ENCODE data around the gene EVL. TPM values are rescaled to one million over a fixed set of nuclear protein-coding genes. Genes with fewer than 3 reads are reported as not detected.

The EVL gene
- total and polyA plus RNA-seq, 8 donors = 23.0 to 68.4 (median 41.3) TPM

DNA sequence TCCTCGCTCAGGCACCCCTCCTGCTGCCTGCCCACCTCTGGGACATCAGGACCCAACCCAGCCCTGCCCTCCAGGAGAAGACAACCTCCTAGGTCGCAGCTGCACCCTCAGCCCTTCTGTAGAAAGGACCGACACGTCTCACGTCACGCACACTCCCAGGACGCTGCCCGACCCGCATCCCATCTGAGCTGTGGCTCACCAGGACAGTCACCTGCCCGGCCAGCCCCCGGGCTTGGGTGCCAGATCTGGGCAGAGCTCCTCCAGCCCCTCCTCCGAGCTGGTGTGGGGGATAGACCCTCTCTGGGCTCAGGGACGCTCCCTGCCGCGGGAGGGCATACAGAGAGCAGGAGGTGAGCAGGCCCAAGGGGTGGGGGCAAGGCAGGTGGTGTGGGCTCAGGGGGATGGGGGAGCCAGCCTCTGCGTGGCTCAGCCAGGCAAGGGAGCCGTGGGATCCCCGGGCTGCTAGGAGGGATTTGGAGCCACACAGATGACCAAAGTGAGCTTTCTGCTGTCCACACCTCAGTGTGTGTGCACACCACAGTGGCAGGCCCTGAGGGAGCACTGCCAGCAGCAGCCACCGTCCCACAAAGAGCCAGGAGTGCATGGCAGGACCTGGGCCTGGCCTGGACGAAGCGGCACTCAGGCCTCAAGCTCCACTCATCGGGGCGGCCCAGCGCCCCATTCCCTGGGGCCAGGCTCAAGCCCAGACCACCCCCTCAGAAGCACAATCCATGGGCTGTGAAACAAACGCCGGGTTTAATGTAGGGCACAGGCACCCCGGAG is 80.7 kb downstream of the EVL start:
- Histone ChIP-seq H3K4me3 (no peak overlapping the region), H3K36me3 (no peaks in the 10 kb centered on the region), H3K9me3 (no peaks in the 10 kb centered on the region), H3K4me1 (peaks cover 10 to 19% (median 12%) of the 10 kb centered on the region in 3 donors), H3K27me3 (no peaks in the 10 kb centered on the region), H3K27ac (no peak overlapping the region)
- ATAC-seq = no peak
- TF ChIP-seq, protein P1, sequence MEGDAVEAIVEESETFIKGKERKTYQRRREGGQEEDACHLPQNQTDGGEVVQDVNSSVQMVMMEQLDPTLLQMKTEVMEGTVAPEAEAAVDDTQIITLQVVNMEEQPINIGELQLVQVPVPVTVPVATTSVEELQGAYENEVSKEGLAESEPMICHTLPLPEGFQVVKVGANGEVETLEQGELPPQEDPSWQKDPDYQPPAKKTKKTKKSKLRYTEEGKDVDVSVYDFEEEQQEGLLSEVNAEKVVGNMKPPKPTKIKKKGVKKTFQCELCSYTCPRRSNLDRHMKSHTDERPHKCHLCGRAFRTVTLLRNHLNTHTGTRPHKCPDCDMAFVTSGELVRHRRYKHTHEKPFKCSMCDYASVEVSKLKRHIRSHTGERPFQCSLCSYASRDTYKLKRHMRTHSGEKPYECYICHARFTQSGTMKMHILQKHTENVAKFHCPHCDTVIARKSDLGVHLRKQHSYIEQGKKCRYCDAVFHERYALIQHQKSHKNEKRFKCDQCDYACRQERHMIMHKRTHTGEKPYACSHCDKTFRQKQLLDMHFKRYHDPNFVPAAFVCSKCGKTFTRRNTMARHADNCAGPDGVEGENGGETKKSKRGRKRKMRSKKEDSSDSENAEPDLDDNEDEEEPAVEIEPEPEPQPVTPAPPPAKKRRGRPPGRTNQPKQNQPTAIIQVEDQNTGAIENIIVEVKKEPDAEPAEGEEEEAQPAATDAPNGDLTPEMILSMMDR (IDR thresholded peaks at IDR 0.05) = no peak
- intact Hi-C loops (cut with DNase I) = no loop called here
- no peak for FAIRE-seq
- WGBS, 2 donors = 88 to 92% methylated on average over 27 of the region's 27 CpGs
- DNase-seq = peak in 1 of 6 donors; percentile 72

DNA sequence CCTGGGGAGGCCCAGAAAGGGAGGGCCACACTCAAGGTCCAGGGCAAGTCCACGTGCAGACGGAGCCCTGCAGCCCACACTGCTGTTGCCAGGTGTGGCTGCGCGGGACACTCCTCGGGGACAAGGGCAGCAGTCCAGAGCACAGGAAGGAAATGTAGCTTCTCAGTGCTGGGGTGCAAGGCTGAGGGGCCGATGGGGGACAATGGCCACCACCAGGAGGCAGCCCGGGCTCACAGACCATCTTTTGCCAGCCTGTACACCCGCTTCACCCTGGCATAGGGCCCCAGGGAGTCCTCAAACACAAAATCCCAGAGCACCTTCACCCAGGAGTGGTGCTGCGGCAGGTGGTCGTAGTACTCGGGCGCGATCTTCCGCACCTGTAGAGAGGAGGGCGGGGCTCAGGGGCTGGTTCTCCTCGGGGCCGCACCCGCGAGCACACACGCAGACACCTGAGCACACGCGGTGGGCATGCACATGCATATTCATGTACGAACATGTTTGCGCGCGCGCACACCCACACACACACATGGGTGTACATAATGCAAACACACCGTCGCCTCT is 81.4 kb downstream of the EVL start:
- DNase-seq (no peak), ATAC-seq (no peak), FAIRE-seq (no peak)
- Histone ChIP-seq H3K4me1 (peaks cover 9 to 19% (median 12%) of the 10 kb centered on the region in 3 donors), H3K9me3 (no peaks in the 10 kb centered on the region), H3K36me3 (no peaks in the 10 kb centered on the region), H3K27ac (no peak overlapping the region), H3K27me3 (no peaks in the 10 kb centered on the region), H3K4me3 (no peak overlapping the region)
- intact Hi-C loops (cut with DNase I) = no loop called here
- TF ChIP-seq, protein P1 (IDR thresholded peaks at IDR 0.05) = no peak
- 88 to 92% methylated on average over 29 of the region's 29 CpGs for WGBS, 2 donors

DNA sequence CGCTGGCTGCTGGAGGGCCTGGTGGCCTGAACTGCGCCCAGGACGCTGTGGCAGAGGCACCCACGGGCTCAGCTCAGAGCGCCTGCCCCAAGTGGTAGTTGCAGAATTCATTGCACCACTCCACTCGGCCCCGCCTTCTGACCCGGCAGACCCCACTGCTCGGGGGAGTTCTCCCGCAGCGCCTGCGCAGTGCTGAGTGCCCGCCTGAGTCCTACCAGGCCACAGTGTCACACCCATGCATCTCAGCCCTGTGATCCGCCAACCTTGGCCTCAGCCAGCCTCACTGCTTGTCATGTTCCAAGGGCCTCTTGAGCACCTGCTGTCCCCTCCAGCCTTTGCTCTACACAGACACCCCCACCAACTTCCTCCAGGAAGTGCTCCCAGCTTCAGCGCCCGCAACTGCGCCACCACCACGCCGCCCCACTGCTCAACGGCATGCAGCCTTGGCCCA is 82.0 kb downstream of the EVL start:
- H3K27me3 ChIP-seq = no peaks in the 10 kb centered on the region
- no peaks in the 10 kb centered on the region for H3K36me3 ChIP-seq
- H3K4me1 ChIP-seq = peaks cover 3 to 14% (median 7%) of the 10 kb centered on the region in 3 donors
- H3K9me3 ChIP-seq = no peaks in the 10 kb centered on the region
- intact Hi-C loops (cut with DNase I) = no loop called here
- TF ChIP-seq, protein P1 (IDR thresholded peaks at IDR 0.05) = no peak
- no peak for ATAC-seq
- H3K27ac ChIP-seq = no peak overlapping the region
- FAIRE-seq = no peak
- H3K4me3 ChIP-seq = no peak overlapping the region
- DNase-seq = no peak
- 86 to 90% methylated on average over 20 of the region's 20 CpGs for WGBS, 2 donors

DNA sequence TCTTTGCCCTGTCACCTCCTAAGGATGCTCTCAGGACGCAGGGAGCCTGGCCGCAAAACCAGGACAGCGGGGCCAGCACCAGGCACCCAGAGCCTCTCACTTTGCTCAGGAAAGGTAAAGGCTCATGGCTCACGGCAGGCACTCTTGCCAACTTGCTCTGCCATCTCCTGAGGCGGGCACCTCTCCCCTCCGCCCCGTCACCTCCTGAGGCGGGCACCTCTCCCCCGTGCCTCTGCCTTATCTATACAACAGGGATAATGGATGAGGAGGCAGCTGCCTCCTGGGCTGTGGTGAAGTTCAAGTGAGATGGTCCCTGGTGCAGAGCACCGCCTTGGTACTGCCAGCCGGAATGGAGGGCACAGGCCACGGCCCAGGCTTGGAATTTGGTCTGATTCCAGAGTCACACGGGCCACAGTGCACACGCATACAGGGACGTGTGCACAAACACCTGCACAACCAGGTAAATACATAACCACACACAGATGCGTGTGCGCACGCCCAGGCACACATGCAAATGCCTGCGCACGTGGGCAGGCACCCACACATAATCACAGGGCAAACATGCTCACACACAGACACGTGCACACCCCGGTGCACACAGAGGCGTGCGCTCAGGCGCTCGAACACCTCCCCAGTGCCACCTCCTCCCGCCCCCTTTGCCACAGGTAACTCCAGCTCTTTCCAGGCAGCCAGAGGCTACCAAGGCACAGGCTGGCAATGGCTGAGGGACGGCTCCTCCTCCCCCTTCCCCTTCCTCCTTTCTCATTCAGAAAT is 82.7 kb downstream of the EVL start:
- no peaks in the 10 kb centered on the region for H3K9me3 ChIP-seq
- no peak for ATAC-seq
- intact Hi-C loops (cut with DNase I) = no loop called here
- WGBS, 2 donors = 76 to 81% methylated on average over 28 of the region's 28 CpGs
- no peak for FAIRE-seq
- no peak overlapping the region for H3K27ac ChIP-seq
- TF ChIP-seq, protein P1 (IDR thresholded peaks at IDR 0.05) = no peak
- DNase-seq = no peak
- H3K4me3 ChIP-seq = no peak overlapping the region
- no peaks in the 10 kb centered on the region for H3K36me3 ChIP-seq
- peaks cover 0 to 8% (median 7%) of the 10 kb centered on the region in 3 donors for H3K4me1 ChIP-seq
- H3K27me3 ChIP-seq = no peaks in the 10 kb centered on the region
